Left lobe of liver (tissue), 2 donors: Measurements from ENCODE around the gene CPNE6. TPM values are rescaled to one million over a fixed set of nuclear protein-coding genes. Genes with fewer than 3 reads are reported as not detected.
"Not testable (repeated sequence)": the region's sequence is repeated elsewhere in the genome, so short reads cannot be mapped to it uniquely, and the experiment has no call there.

Source experiments
- ATAC-seq: fragments of 200-7000 bp; cut with Tn5 transposase; one replicate; pipeline ENCODE4 v1.9.1; 2020; ENCODE audit warnings: mild to moderate bottlenecking, moderate library complexity
- DNase-seq: peaks from one replicate; pipeline ENCODE4 v3.0.0-alpha.2; 2020; ENCODE audit warnings: low spot score
- total RNA-seq: library from RNA; stranded (reverse); gene quantifications from one replicate; pipeline ENCODE4 v1.2.1, GENCODE V29; 2021
- donor health status: DM: no; HTN: no; CAD: no; lungs with moderate emphysema.
- donor health status: DM: no; HTN: yes; CAD: no.

Gene CPNE6
- total RNA-seq, 1 donor from 2014 or later = 0.40 TPM

- ATAC-seq (no peak), DNase-seq (no peak)
These were observed 29.0 kb downstream of the CPNE6 start for GRCh38 chr14:24100197-24100981.

GRCh38 chr14:24100982-24101494 is 29.7 kb downstream of the CPNE6 start:
- ATAC-seq = peak; percentile 5
- no peak for DNase-seq

GRCh38 chr14:24102357-24103048 is 31.1 kb downstream of the CPNE6 start:
- ATAC-seq (no peak), DNase-seq (no peak)

- ATAC-seq (no peak), DNase-seq (no peak)
These were observed 32.1 kb downstream of the CPNE6 start for GRCh38 chr14:24103451-24103850.

- peak; percentile 7 for ATAC-seq
- not testable (repeated sequence) for DNase-seq
These were observed 34.4 kb downstream of the CPNE6 start for GRCh38 chr14:24105609-24106239.

GRCh38 chr14:24106672-24107271 is 35.4 kb downstream of the CPNE6 start:
- DNase-seq (no peak), ATAC-seq (no peak)

GRCh38 chr14:24108336-24108874 is 37.0 kb downstream of the CPNE6 start:
- ATAC-seq = no peak
- no peak for DNase-seq

- DNase-seq (no peak), ATAC-seq (no peak)
These were observed 38.7 kb downstream of the CPNE6 start for GRCh38 chr14:24110060-24110459.

- DNase-seq (no peak), ATAC-seq (no peak)
These were observed 39.2 kb downstream of the CPNE6 start for GRCh38 chr14:24110523-24110922.

GRCh38 chr14:24113379-24113800 is 42.0 kb downstream of the CPNE6 start:
- ATAC-seq = no peak
- no peak for DNase-seq

GRCh38 chr14:24113801-24114531 is 42.6 kb downstream of the CPNE6 start:
- ATAC-seq (peak; percentile 63), DNase-seq (peak; percentile 98)

- DNase-seq = peak; percentile 99
These were observed 43.4 kb downstream of the CPNE6 start, which contains the start of the genes DCAF11 and NRL for GRCh38 chr14:24114532-24115421. TSS of gene DCAF11 (plus strand) at chr14:24114777. CDS start at chr14:24115595, 818 bp downstream. TSS of gene NRL (minus strand) at chr14:24114949. CDS start at chr14:24082848, 32,101 bp downstream.

GRCh38 chr14:24115422-24116127 is 44.2 kb downstream of the CPNE6 start:
- ATAC-seq (no peak), DNase-seq (no peak)

More at GRCh38 chr14:24114532-24115421, 43.4 kb downstream of the CPNE6 start, which contains the start of the genes DCAF11 and NRL:
- peak; percentile 80 for ATAC-seq

- no peak for DNase-seq
These were observed 44.9 kb downstream of the CPNE6 start for GRCh38 chr14:24116128-24116814.

GRCh38 chr14:24117179-24117578 is 45.8 kb downstream of the CPNE6 start:
- DNase-seq (peak; percentile 83), ATAC-seq (peak; percentile 14)

More at GRCh38 chr14:24116128-24116814, 44.9 kb downstream of the CPNE6 start:
- ATAC-seq = no peak

GRCh38 chr14:24119691-24120090 is 48.3 kb downstream of the CPNE6 start:
- no peak for DNase-seq

GRCh38 chr14:24121210-24121609 is 49.8 kb downstream of the CPNE6 start:
- no peak for ATAC-seq
- no peak for DNase-seq

More at GRCh38 chr14:24119691-24120090, 48.3 kb downstream of the CPNE6 start:
- no peak for ATAC-seq
